ENCODE results near the gene ASCC3.

The ASCC3 gene

DNA sequence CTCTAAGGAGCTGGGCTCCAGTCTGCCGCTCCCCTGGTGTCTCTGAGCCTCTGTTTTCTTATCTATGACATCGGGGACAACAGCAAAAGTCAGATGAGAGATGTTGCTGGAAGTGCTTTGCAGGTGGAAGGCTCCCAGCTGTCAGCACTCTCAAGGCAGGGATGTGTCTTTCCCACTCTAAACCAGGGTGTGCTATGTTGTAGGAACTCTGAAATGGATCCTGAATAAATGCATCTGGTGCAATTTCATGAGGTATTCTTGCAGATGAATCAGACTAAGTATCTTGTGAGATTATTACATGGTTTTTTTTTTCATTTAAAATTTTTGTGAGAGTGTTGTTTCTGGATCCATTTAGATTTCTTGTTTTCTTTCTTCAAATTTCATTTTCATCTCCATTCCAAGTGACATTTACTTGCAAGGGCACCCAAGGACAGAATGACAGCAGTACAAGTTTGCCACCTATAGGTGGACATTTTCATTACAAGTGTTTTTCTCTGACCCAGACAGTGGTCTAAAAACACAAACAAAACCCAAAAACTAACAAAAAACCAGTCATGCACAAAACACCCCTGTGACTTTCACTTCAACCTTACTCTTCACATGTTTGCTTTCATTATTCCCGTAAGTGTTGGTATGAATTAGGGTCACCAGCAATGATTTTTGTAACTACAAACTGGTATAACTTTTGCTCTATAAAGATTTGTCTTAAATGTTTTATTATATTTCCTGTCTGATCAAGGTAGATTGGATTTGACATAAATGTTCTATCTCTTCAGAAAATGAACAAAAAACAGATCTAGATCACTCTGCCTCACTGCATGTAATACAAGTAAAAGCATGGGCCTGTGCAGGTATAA lies 401.7 kb downstream of the ASCC3 start:
- DNase-seq (ENCODE audit: extremely low spot score, insufficient read length, low read depth) (no peak), FAIRE-seq (peak; percentile 77)

DNA sequence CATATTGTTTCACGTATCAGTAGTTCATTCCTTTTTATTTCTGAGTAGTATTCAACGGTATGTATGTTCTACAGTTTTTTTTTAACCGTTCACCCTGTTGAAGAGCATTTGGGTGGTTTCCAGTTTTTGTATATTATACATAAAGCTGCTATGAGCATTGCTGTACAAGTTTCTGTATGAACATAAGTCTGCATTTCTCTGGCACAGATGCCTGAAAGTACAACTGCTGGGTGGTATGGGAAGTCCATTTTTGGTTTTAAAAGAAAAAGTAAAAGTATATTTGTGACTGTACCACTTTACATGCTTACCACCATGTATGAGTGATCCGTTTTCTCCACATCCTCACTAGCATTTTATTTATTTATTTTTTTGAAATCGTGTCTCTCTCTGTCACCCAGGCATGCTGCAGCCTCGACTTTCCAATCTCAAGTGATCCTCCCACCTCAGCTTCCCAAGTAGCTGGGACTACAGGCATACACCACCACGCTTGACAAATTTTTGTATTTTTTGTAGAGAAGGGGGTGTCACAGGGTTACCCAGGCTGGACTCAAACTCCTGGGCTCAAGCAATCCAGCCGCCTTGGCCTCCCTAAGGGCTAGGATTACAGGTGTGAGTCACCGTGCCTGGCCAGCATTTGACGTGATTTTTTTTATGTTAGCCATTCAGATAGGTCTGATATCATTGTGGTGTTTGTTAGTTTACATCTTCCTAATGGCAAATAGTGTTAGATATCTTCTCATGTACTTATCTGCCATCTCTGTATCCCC lies 405.4 kb downstream of the ASCC3 start:
- no peak for DNase-seq (ENCODE audit: extremely low spot score, insufficient read length, low read depth)
- FAIRE-seq: peak; percentile 65

DNA sequence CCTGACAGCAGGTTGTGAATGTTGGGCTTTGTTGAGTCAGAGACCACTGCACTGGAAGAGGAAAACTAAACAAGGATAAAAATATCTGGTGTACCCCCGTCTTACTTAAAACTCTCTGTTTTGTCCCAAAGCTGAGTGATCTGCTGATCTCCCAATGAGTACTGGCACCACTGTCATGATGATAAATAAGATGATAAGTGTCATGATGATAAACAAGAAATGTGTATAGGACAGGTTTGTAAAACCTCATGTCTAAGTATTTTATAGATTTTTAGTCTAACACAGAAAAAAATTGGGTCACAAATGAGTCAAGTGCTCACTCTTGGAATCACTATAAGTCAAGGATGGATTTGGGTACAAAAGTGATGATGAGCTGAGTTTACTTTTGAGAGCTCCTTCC lies 407.9 kb downstream of the ASCC3 start:
- no peak for DNase-seq (ENCODE audit: extremely low spot score, insufficient read length, low read depth)
- no peak for FAIRE-seq

DNA sequence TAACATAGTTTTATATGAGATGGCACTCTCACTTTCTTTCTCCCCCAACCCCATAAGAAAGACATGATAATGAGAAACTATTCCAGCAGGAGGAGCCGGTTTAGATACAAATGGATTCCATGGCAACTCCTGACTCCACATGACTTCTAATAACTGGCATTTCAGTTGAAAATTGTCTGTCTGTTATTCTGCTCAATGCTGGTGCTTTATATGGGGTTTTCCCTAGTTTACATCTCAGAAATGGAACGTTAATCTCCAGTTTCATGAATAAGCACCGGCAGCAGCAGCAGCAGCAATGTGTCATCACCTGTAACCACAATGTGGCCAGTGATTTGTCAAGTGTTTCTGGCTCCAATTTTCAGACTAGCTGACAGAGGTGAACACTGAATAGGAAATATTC lies 408.5 kb downstream of the ASCC3 start:
- peak; percentile 91 for FAIRE-seq
- peak; percentile 26 for DNase-seq (ENCODE audit: extremely low spot score, insufficient read length, low read depth)

DNA sequence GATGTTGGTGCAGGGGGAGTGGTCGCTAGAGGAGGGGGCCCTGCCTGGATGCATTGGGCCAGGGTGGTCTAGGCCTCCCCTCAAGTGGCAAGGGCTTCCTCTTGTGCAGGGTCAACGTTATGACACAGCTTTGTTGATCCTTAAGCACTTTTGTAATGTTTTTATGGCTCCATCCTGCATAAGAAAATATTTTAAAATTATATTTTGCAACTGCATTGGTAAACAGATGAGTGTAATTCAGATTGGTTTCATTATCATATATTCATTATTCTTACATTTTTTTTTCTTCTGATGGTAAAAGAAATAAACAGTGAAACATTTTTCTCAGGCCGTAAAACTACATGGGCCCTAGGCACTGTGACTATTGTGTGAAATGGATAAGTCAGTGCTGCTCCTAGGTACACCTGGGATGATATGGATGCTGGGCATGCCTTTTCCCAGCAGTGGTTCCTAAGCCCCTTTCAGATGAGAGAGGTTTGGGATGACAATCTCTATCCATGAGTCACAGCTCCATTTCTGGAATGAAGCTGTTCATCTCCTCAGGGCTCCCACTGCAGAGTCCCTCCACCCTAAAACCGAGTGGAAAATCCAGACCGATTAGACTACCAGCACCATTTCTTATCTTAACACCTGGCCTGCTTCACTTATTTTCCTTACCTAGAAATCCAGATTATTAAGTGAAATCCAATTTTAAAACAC lies 410.6 kb downstream of the ASCC3 start:
- FAIRE-seq: no peak

DNA sequence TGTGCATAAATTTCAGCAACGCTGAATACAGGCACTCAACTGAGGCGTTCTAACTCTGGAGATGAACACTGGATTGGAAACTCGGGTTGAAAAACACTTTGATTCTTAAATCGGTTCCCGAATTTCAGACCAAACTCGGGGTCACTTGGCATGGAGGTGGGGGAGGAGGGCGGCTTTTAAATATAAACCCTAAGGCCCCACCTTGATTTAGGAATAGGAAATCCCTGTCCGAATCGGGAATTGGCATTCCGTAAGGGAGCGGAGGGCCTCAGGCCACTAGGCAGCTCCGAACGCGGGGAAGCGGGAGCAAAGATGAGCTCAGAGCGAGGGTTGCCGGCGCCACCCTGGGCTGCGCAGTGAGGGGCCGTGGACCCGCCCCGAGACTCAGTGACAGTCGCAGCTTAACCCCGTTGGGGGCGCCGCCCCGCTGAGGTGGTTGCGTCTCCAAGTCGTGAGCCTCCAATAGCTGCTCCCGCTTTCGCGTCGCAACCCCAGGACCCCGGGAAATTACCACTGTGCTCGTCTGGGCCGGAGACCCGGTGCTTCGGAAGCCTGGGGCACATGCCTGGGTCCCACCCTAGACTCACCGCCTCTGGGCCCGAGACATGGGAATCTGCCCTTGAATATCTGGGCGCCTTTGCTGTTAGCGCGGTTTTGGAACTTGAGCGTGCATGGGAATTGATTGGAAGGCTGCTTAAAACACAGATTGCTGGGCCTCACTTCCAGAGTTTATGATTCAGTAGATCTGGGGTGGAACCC lies 411.8 kb downstream of the ASCC3 start:
- no peak for FAIRE-seq
- no peak for DNase-seq (ENCODE audit: extremely low spot score, insufficient read length, low read depth)

More for the DNA sequence above, 410.6 kb downstream of the ASCC3 start:
- DNase-seq (ENCODE audit: extremely low spot score, insufficient read length, low read depth): no peak

DNA sequence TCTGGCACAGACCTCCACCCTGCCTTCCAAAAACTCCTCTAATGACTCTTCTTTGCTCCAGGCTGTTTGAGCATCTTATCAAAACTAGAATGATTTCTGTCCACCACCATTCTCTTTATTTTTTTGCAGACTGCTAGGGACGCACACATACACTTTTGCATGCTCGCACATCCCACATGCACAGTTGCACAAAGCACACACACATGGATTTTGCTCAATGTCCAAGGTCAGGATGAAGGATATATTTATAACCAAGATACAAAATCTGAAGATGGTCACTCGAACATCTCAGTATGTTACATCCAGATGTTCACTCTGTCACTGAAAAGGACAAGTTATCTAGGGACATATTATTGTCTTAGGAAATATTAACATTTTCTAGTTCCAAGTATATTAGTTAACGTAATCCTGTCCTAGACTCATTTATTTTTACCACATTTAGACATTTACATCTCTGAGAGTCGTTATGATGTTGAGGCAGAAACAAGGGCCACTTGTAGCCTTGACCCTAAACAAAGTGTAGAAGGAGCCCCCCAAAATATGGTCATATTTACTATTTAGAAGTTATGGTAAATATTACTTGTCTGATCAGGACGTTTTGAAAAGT lies 413.0 kb downstream of the ASCC3 start:
- FAIRE-seq: no peak
- DNase-seq (ENCODE audit: extremely low spot score, insufficient read length, low read depth): no peak

DNA sequence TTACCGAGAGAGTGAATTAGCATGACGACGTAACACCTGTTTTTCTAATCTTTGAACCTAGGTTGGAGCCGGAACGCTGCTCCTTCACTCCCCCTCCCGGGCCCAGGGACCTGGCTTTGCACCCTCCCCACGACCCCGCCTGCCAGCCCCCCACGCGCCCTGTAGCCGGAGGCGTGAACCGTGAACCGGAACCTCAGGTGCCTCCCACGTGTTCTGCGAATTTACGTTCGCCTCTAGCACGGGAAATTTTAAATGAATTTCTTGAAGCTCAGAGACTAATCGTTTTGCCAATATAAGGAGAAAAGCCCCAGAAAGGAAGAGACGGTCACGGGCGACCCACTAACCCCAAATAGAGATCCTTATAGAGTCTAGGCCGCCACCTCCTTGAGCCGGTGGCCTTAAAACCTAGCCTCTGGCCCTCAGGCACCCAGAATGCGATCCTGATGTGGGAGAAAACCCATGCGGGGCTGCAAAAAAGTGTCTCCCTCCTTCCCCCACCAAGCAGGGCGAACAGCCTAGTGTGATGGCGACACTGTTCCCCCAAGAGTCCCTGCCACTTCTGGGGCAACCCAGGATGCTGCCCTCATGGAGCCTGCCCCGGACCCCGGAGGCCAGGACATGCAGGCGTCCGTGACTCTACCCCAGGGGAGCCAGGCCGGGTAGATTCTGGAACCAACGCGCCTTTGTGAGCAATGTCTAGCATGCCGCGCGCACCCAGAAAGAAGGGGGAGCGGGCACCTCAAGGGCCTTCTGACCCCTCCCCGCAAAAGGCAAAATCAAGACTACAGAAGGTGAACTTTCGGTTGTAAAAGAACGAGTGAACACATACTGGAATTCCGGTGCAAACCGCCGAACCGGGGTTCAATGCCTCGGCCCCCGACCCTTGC lies 413.8 kb downstream of the ASCC3 start:
- FAIRE-seq: no peak
- DNase-seq (ENCODE audit: extremely low spot score, insufficient read length, low read depth): no peak

DNA sequence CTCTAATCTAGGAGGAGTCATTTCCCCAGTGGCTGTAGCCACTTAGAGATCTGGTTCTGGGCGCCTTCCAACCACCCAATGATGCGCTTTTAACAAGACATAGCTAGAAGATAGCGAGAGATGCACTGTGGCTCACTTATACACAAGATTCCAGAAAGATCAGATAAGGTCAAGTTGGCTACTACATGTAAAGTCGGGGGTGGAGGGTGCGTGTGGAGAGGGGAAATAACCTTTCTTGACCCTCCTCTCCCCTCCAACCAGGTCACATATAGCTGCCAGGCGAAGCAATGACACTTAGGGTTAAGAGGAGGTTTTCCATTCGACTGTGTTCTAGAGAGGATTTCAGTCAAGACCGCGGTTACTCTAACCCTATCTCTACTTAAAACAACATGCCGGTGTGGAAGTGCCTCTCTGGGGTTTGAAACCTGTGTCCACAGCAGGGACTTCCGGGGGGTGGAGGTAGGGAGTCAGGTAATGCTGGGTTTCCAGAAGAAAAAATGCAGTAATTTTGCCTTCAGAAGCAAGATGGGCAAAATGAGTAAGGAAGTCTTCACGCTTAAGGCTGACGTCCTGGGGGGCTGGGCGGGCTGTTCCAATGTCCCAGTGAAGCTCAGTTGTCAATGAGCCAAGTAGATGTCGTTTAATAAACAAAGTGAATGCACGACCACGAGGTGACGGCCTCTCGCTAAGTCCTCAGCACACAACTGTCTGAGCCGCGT lies 414.6 kb downstream of the ASCC3 start:
- no peak for DNase-seq (ENCODE audit: extremely low spot score, insufficient read length, low read depth)
- FAIRE-seq: no peak

DNA sequence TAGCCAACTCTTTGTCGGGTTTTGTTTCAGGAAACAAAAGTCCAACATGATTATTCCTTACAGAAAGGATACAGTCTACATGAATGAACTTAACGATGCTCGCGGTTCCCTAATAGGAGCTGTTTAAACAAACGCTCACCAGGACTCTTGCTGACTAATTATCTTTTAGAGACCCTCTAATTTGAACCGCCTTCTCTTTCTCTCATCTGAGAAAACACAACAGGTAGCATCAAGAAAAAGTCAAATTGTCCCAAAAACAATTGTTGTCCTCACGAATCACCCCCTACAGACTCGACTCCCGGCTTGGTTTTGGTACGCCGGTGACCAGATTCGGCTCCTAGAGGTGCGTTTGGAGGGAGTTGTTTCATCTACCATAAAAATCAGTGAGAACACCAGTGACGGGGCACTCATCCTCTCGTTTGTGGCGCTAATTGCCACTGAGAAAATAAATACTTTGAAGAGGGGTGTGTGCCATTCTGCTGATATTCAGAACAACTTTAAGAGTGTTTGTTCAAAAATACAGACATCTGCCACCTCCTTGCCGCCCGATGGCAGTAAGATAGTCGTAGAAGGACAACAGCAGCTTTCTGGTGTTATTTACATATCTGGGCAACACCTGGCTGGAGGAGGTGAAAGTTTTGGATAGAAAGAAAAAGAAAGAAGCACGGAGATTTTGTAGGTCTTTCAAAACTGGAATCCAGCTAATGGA lies 415.3 kb downstream of the ASCC3 start:
- DNase-seq (ENCODE audit: extremely low spot score, insufficient read length, low read depth) (no peak), FAIRE-seq (no peak)

DNA sequence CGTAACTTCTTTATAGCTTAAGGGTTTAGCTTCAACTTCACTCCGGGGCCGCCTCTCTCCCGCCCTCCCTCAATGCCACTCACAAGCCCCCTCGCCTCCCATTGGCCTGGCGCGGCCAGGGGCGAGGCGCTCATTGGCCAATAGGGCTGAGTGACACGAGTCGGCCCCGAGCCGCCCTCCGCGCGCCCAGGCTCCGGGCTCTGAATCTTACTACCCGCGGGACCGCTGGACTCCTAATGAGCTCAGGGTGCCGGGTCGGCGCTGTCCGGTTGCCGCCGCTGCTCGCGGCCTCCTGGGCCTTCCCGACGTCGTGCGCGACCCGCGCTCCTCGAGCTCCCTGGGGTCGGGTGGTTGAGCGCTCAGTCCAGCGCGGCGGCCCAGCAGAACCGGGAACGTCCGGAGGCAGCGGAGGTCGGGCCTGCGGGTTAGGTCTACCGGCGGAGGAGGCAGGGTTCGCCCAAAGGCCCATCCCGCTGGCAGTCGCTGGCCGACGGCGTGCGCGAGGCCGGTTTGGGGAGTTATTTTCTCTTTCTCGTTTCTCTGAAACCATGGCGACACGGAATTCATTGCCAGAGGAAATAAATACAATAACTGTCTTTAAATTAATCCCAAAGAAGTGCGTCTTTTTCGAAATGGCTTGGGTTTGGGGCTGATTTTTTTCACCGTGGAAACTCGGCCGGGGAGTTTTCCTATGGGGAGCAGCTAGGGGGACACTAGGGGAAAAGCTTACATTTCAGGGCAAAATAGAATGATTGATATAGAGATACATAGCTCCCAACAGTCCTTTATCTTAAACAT lies 416.0 kb downstream of the ASCC3 start, which contains the start of gene SIM1:
TSS of gene SIM1 (minus strand) at position 19 of the 798 bp plus-strand sequence. CDS start 1,453 bp downstream, outside the sequence.
- FAIRE-seq: no peak

DNA sequence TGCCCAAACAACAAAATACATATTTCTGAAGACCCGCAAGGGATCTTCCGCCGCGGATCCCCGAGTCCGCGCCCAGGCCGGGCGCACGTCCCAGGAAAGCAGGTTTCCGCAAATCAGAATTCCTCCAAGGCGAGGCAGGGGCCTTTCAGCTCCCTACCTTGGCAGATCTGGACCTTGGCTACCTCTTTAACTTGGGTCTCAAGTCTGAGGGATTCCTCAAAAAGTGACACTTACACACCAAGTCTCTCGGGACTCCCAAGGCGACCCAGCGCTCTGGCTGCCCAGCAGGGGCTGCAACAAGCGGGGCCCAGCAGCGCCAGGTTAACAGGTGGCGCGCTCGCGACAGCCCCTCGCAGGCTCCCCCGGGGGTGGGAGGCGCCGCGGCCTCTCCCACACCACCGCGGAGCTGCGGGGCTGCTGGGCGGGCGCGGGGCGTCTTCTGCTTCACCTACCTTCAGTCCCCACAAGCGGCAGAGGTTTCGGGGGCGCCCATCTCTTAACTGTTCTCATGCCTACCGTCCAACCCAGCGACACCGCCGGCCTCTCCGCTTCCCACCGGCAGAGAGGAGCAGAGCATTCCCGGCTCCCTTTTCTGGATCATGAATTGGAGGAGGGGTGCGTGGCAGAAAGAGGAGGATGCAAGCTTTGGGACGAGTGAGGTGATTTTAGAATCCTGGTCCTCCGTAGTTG lies 416.8 kb downstream of the ASCC3 start:
- FAIRE-seq (no peak), DNase-seq (ENCODE audit: extremely low spot score, insufficient read length, low read depth) (no peak)

More for the DNA sequence above, 416.0 kb downstream of the ASCC3 start, which contains the start of gene SIM1:
- no peak for DNase-seq (ENCODE audit: extremely low spot score, insufficient read length, low read depth)

DNA sequence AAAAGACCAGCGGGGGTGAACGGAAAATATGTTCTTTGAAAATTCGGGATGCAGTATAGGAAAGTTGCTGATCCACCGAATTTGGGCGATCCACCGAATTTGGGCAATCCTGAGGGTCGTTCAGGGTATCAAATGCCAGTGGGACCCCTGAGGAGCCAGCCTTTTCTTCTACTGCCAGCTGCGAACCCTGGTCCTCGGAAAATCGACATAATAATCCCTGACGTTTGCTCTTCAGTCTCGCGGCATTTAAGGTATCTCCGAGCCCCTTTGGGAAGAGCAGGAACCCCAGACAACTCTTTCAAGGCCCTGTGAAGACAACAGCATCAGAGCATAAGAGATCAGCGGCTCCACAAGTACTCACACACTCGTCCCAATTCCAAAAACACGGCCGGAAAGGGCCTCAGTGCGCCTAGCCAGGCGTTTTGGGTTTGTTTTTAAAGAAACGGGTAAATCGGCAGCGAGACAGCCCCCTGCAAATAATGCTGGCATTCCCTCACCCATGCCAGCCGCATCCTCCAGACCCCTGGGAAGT lies 417.4 kb downstream of the ASCC3 start:
- DNase-seq (ENCODE audit: extremely low spot score, insufficient read length, low read depth): no peak
- FAIRE-seq: no peak

DNA sequence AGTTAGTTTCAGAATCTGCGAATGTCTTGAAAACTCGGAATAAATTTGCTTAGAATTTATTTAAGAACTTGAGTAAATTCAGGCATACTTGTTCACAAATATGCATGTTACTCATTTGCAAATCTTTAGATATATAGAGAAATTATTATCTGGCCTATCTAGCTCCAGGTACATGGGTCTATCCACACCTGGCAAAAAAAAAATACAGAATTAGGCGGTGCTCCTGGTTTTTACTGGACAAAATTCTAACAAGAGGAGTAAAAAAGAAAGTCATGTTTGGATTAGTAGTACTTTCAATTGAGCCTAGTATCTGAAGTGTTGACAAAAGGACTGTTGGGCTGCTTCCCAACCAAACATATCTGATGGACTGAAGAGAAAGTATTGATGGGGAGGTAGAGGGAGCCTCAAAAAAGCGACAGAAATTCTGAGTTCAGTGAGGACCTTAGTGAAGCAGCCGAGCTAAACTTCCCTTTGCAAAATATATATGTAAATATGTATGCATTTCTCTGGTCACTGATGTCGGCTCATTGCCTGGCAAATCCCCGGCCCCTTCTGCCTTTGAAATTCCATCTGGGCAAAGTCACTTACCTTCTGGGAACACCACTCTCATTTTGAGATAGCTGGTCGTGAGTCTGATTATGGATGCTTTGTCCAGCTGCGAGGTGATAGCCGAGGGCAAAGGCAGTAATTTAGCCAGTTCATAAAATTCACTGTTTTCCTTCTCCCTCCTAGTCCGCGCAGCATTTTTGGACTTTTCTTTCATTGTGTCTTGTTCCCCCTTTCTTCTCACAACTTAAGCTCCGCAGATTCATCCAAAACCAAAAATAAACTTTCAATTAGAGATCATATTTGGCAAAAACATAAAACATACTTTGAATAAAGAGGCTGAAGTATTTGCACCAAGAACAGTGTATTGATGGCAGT lies 418.2 kb downstream of the ASCC3 start:
- FAIRE-seq: no peak

More for the DNA sequence above, 418.2 kb downstream of the ASCC3 start:
- no peak for DNase-seq (ENCODE audit: extremely low spot score, insufficient read length, low read depth)
